Measurements from ENCODE around the gene PALD1.

DNA sequence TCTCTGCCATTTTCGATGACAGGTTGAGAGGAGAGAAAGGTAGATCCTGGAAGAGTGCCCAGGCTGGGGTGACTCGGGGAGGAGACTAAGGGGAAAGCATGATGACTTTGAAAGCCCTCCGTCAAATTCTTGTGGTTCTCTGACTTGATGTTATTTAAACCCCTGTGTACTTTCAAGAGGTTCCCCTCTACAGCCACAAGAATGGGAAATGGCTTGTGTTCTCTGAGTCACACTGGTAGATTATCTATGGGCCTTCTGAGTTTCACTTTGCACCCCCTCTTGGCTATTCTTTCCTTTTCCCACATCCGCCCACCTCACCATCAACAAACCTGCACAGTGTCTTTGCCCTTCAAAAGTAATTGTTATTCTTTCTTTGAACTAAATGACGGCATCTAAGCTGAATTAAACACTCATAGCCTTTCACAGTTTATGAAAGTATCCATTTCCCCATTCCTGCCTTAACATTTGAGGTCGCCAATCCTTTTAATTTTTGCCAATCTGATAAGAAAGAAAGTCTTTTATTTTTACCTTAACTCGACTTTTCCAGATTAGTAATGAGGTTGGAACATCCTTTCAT is 99.9 kb downstream of the PALD1 start:
- TF ChIP-seq, protein P1, sequence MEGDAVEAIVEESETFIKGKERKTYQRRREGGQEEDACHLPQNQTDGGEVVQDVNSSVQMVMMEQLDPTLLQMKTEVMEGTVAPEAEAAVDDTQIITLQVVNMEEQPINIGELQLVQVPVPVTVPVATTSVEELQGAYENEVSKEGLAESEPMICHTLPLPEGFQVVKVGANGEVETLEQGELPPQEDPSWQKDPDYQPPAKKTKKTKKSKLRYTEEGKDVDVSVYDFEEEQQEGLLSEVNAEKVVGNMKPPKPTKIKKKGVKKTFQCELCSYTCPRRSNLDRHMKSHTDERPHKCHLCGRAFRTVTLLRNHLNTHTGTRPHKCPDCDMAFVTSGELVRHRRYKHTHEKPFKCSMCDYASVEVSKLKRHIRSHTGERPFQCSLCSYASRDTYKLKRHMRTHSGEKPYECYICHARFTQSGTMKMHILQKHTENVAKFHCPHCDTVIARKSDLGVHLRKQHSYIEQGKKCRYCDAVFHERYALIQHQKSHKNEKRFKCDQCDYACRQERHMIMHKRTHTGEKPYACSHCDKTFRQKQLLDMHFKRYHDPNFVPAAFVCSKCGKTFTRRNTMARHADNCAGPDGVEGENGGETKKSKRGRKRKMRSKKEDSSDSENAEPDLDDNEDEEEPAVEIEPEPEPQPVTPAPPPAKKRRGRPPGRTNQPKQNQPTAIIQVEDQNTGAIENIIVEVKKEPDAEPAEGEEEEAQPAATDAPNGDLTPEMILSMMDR (IDR thresholded peaks at IDR 0.05) = no peak
- TF ChIP-seq POLR2A (IDR thresholded peaks at IDR 0.05) = no peak

Measured in tibial nerve (tissue), 3 donors.